Gastroesophageal sphincter (tissue), 3 donors: ENCODE measurements around the gene C11orf52.

Source experiments
- POLR2AphosphoS5 ChIP-seq: sonication (generic); formaldehyde crosslinking; IDR thresholded peaks from one replicate; pipeline ENCODE4 v1.6.1; 2017; ENCODE audit warnings: antibody characterized with exemption
- TF ChIP-seq, protein P1 (sequence below), 4 experiments: fragments of 200-600 bp in 2 of 4; fragments of 450-650 bp in 2 of 4; sonication (generic) in 1 of 4; IDR thresholded peaks; one replicate each; pipeline ENCODE4 v1.5.1; 2017 to 2019; ENCODE audit warnings: antibody characterized with exemption in 4 of 4, mild to moderate bottlenecking in 2 of 4, moderate library complexity in 2 of 4

DNA sequence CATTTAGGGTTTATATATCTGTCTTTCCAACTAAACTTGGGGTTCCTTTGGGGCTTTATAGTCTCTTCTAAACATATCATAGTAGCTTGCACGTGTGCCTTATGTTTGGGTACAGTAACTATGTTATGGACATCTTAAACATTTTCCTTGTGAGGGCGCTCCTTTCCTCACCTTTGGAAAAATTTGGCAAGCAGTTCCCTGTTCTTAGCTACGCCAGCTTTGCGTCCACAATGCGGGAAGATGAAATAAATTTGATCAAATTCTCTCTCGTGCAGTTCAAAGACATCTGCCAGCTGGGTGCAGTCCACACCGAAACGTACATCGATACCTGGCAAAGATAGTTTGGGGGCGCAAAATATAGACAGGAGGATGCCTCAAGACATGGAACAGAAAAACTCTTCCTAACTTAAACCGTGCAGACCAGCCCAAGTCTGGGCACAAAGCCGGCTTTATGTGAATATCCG is 40.3 kb upstream of the C11orf52 start:
- TF ChIP-seq, protein P1, sequence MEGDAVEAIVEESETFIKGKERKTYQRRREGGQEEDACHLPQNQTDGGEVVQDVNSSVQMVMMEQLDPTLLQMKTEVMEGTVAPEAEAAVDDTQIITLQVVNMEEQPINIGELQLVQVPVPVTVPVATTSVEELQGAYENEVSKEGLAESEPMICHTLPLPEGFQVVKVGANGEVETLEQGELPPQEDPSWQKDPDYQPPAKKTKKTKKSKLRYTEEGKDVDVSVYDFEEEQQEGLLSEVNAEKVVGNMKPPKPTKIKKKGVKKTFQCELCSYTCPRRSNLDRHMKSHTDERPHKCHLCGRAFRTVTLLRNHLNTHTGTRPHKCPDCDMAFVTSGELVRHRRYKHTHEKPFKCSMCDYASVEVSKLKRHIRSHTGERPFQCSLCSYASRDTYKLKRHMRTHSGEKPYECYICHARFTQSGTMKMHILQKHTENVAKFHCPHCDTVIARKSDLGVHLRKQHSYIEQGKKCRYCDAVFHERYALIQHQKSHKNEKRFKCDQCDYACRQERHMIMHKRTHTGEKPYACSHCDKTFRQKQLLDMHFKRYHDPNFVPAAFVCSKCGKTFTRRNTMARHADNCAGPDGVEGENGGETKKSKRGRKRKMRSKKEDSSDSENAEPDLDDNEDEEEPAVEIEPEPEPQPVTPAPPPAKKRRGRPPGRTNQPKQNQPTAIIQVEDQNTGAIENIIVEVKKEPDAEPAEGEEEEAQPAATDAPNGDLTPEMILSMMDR (IDR thresholded peaks at IDR 0.05): no peak
- no peak for TF ChIP-seq POLR2AphosphoS5
